ENCODE measurements around the gene CMC2. TPM values are rescaled to one million over a fixed set of nuclear protein-coding genes. Genes with fewer than 3 reads are reported as not detected.
A peak's percentile ranks its signal among the peaks of the same experiment; 100 is the strongest.

Gene CMC2
- total RNA-seq, 1 experiment from 2014 or later, result 82.0 TPM

DNA sequence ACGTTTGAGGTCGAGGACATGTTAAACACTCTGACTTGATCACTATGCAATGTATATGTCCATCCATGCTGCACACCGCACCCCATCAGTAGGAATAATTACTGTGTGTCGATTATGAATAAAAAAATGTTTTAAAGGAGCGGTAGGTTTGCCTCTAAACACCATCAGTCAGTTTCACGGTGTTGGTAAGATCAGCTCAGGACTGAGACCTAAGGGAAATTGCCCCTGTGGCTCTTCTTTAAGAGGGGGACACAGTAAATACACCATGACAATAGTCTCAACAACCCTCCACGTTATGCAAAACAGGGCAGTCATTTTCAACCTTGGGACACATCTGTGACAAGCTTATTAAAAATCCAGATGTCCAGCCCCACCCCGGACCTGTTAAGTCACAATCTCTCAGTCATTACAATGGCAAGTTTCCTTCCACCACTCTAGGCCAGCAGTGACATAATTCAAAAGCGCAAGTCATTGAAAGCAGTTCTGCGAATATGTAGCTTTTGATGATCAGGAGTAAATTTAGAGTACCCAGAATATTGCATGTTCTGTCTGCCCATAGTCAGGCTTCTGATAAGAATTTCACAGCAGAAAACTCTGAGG, 30.2 kb upstream of the CMC2 start:
- Histone ChIP-seq H3K4me1 (ENCODE audit: control insufficient read depth, insufficient read depth, low read length) (no peaks in the 10 kb centered on the region; the same call in 1 of the 2 replicates), H3K27me3 (ENCODE audit: control insufficient read depth, insufficient read depth, low read length) (no peaks in the 10 kb centered on the region), H3K4me3 (ENCODE audit: low read depth in 2 of 2, low read length in 2 of 2) (peak overlapping the region; percentile 70 to 74), H3K36me3 (ENCODE audit: control insufficient read depth, insufficient read depth, low read length) (peaks cover 8% of the 10 kb centered on the region), H3K9me3 (ENCODE audit: control insufficient read depth, insufficient read depth, low read depth, low read length) (no peaks in the 10 kb centered on the region), H3K27ac (ENCODE audit: low read length) (peak overlapping the region; percentile 76)
- no peak for ATAC-seq
- intact Hi-C loops (cut with micrococcal nuclease; ENCODE audit: unreplicated experiment), result loop anchor here (10.0 kb wide), 1 partner anchor 698 kb away; no protein-coding TSS in a partner anchor
- POLR2A ChIA-PET, result interaction anchor here (0.6 kb wide), 2 partner anchors 150 to 1131 kb away, joined by 3 to 4 read pairs; no protein-coding TSS in a partner anchor
- TF ChIP-seq SIN3A (IDR thresholded peaks at IDR 0.05; ENCODE audit: borderline replicate concordance, insufficient read depth, low read depth, low read length), result no peak
- no peak for TF ChIP-seq POLR2AphosphoS5 (IDR thresholded peaks at IDR 0.05; ENCODE audit: low read depth, low read length)
- TF ChIP-seq REST (IDR thresholded peaks at IDR 0.05; ENCODE audit: insufficient read depth in 1 of 2, low read depth in 2 of 2, low read length in 1 of 2), result no peak
- TF ChIP-seq TCF7L2 (IDR thresholded peaks at IDR 0.05; ENCODE audit: low read depth, low read length), result no peak
- TF ChIP-seq CTCF (IDR thresholded peaks at IDR 0.05), result no peak
- in situ Hi-C loops (cut with HindIII; ENCODE audit: low pct_unique_long_range_greater_than_20kb, low sequenced_read_pairs), result no loop called here
- no peak for DNase-seq (ENCODE audit: low read depth, low spot score)
- no TSS peak for BruUV-seq (replicated peaks)
- CTCF ChIA-PET, result no interaction called here

DNA sequence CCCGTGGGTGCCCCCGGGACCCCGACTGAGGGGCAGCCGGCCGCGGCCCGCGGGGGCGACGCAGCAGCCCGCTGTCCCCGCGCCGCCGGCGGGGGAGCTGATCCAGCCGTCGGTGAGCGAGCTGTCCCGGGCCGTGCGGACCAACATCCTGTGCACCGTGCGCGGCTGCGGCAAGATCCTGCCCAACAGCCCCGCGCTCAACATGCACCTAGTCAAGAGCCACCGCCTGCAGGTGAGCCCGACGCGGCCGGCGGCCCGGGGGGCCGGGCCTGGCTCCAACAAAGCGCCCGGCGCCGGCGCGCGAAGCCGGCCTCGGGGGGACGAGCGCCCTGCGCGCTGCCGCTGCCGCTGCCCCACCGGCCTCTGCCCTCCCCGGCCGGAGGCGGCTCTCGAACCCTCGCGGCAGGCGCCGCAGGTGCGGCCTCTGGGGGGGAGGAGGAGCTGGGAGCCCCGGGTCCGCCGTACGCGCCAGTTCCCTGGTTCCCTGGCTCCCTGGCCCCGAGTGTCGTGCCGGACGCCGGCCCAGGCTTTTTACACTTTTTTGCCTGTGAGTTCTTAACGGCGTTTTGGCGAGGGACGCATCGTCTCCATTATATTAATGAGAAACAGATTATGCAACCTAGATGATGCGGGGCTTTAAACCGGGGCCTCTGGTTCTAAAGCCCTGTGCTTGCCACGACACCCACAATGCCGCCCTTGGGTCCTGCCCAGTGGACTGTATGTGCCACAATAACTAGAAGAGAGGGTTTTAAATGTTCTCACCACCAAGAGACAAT, 29.5 kb upstream of the CMC2 start:
- Histone ChIP-seq H3K4me3 (ENCODE audit: low read depth in 2 of 2, low read length in 2 of 2) (peak overlapping the region; percentile 70 to 74), H3K27me3 (ENCODE audit: control insufficient read depth, insufficient read depth, low read length) (no peaks in the 10 kb centered on the region), H3K27ac (ENCODE audit: low read length) (peak overlapping the region; percentile 76), H3K36me3 (ENCODE audit: control insufficient read depth, insufficient read depth, low read length) (peaks cover 8% of the 10 kb centered on the region), H3K4me1 (ENCODE audit: control insufficient read depth, insufficient read depth, low read length) (no peaks in the 10 kb centered on the region; the same call in 1 of the 2 replicates), H3K9me3 (ENCODE audit: control insufficient read depth, insufficient read depth, low read depth, low read length) (no peaks in the 10 kb centered on the region)
- POLR2A ChIA-PET, result interaction anchor here (0.6 kb wide), 1 partner anchor 1132 kb away, joined by 3 read pairs; no protein-coding TSS in a partner anchor
- no TSS peak for BruUV-seq (replicated peaks)
- intact Hi-C loops (cut with micrococcal nuclease; ENCODE audit: unreplicated experiment) (loop anchor here (10.0 kb wide), 1 partner anchor 699 kb away; no protein-coding TSS in a partner anchor), in situ Hi-C loops (cut with HindIII; ENCODE audit: low pct_unique_long_range_greater_than_20kb, low sequenced_read_pairs) (no loop called here)
- ATAC-seq (peak; percentile 78), DNase-seq (ENCODE audit: low read depth, low spot score) (no peak)
- no peak for TF ChIP-seq TCF7L2 (IDR thresholded peaks at IDR 0.05; ENCODE audit: low read depth, low read length)
- no peak; the same call in 1 of the 2 replicates for TF ChIP-seq SIN3A (IDR thresholded peaks at IDR 0.05; ENCODE audit: borderline replicate concordance, insufficient read depth, low read depth, low read length)
- TF ChIP-seq CTCF (IDR thresholded peaks at IDR 0.05), result no peak
- TF ChIP-seq POLR2AphosphoS5 (IDR thresholded peaks at IDR 0.05; ENCODE audit: low read depth, low read length), result no peak
- TF ChIP-seq REST (IDR thresholded peaks at IDR 0.05; ENCODE audit: insufficient read depth in 1 of 2, low read depth in 2 of 2, low read length in 1 of 2), result no peak
- CTCF ChIA-PET, result interaction anchor here (0.6 to 1.0 kb wide), 5 partner anchors 23 to 1298 kb away, joined by 3 to 6 read pairs (median 3); no protein-coding TSS in a partner anchor

All from Panc1 (cell line).